Measurements from ENCODE around the gene EMILIN2.

DNA sequence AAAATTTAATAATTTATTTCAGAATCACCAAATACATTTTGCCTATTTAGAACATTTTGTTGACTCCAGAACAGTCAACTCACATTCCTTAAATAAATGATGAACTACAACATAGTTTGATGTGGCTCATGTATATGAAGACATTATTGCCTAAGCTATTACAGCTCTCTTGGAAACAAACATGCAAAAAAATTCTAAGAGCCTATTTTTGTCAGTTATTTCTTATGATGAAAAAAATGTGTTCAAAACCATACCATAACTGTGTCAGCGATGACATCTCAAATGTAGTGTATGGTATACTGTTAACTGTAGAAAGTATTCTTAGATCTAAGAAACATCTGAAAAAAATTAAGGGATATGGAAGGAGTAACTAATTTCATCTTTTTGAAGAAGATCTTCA, 6.3 kb upstream of the EMILIN2 start:
- TF ChIP-seq CTCF (conservative IDR thresholded peaks at IDR 0.05; ENCODE audit: low read length) = no peak
- no peak for TF ChIP-seq EZH2phosphoT487 (IDR thresholded peaks at IDR 0.05; ENCODE audit: borderline replicate concordance, low read depth, low read length)
